ENCODE measurements around the gene MSH6.

The MSH6 gene

DNA sequence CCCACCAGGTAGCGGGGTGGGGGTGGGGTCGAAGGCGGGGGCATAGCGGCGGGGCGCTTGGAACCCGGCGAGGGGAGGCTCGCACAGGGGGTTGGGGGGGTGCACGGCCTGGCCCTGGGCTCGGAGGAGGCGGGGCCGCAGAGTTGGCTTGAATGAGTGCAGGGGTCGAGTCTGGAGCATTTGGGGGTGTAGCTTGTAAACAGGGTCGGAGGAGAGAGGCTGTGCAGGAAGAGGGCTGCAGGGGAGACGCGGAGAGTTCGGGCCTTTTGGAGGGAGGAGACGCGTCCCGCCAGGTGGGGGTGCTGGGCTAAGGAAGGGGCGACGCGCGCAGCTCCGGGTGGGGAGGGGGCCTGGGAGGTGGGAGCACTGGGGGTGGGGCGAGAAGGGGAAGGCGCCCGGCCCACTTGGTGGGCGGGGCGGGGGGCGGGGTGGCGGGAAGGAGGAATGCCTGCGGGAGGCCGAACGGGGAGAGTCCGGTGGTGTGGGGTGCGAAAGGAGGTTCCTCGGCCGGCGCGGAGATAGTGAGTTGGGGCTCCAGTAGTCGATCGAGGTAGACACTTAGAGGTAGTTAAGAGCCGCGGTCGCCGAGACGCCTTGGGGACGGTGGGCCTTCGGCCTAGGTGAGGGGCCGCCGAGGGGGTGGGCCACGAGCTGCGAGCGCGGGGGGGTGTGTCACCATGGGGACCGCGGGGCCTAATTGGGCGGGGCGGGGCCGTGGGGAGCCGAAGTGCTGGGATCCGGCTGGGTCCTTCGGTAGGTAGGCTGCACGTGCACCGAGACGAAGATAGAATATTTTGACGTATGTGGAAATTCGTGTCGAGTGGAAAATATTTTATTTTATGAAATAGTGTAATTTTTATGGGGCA lies 774 bp downstream of the MSH6 start:
- DNase-seq (ENCODE audit: low spot score) = peak; percentile 69

GRCh38 chr2:47784352-47784851 lies 1.5 kb downstream of the MSH6 start:
- no peak for DNase-seq (ENCODE audit: low spot score)

- DNase-seq (ENCODE audit: low spot score) = no peak
Observed at GRCh38 chr2:47785986-47786385, 3.0 kb downstream of the MSH6 start.

DNA sequence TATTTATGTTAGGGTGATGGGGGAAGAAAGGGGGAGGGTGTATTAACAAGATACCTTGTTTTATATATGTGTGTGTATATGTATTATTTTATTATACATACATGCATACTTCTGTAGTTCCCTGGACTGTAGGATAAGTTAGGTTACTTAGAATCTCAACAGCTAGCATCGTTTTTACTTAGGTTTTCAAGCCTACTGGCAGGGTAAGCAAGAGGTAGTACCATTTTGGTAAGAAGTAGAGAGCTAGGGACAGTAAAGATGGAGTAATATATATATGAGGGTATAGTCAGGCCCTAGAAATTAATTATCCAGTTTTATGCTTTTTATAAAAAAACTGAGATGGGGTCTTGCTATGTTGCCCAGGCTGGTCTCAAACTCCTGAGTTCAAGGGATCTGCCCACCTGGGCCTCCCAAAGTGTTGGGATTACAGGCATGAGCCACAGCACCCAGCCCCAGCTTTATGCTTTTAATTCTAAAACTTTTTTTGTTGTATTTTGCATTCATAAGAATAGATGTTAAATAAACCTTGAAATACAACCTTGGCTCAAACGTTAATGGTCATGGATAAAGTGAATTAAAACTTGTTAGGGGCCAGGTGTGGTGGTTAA lies 13.2 kb downstream of the MSH6 start:
- DNase-seq (ENCODE audit: low spot score) = no peak

DNA sequence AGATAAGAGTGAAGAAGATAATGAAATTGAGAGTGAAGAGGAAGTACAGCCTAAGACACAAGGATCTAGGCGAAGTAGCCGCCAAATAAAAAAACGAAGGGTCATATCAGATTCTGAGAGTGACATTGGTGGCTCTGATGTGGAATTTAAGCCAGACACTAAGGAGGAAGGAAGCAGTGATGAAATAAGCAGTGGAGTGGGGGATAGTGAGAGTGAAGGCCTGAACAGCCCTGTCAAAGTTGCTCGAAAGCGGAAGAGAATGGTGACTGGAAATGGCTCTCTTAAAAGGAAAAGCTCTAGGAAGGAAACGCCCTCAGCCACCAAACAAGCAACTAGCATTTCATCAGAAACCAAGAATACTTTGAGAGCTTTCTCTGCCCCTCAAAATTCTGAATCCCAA lies 15.7 kb downstream of the MSH6 start:
- no peak for DNase-seq (ENCODE audit: low spot score)

DNA sequence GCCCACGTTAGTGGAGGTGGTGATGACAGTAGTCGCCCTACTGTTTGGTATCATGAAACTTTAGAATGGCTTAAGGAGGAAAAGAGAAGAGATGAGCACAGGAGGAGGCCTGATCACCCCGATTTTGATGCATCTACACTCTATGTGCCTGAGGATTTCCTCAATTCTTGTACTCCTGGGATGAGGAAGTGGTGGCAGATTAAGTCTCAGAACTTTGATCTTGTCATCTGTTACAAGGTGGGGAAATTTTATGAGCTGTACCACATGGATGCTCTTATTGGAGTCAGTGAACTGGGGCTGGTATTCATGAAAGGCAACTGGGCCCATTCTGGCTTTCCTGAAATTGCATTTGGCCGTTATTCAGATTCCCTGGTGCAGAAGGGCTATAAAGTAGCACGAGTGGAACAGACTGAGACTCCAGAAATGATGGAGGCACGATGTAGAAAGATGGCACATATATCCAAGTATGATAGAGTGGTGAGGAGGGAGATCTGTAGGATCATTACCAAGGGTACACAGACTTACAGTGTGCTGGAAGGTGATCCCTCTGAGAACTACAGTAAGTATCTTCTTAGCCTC lies 16.2 kb downstream of the MSH6 start:
- no peak for DNase-seq (ENCODE audit: low spot score)

DNA sequence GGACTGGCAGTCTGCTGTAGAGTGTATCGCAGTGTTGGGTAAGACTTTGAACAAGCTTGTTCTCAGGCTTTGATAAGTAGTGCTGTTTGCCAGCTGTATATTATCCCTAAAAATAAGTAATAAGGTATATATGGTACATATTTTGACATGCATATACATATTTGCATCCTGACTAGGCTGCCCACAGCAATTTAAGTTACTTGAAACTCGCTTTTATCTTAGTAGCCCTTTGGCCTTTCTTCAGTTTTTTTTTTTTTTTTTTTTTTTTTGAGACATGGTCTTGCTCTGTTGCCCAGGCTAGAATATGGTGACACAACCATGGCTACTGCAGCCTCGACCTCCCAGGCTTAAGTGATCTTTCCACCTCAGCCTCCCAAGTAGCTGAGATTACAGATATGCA lies 18.2 kb downstream of the MSH6 start:
- DNase-seq (ENCODE audit: low spot score) = no peak

DNA sequence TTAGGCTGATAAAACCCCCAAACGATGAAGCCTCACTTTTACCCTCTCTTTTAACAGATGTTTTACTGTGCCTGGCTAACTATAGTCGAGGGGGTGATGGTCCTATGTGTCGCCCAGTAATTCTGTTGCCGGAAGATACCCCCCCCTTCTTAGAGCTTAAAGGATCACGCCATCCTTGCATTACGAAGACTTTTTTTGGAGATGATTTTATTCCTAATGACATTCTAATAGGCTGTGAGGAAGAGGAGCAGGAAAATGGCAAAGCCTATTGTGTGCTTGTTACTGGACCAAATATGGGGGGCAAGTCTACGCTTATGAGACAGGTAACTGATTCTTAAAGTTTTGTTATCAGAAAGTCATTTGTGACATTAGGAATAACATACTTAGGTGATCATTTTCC lies 20.4 kb downstream of the MSH6 start:
- DNase-seq (ENCODE audit: low spot score) = no peak

- no peak for DNase-seq (ENCODE audit: low spot score)
Observed at GRCh38 chr2:47803770-47804169, 20.8 kb downstream of the MSH6 start.

DNA sequence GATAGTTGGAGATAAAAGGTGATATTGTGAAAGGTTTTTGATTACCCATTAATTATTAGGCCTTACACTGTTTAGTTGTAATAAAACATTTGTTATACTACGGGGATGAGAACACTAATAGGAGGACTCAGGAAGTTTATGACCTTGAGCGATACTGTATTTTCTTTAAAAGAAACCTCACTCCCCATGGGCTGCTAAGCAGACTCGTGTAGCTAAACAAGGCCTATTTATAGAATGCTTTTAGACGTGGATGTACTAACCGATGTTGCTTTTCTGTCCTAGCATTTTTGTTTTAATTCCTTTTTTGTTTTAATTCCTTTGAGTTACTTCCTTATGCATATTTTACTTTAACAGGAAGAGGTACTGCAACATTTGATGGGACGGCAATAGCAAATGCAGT lies 22.9 kb downstream of the MSH6 start:
- DNase-seq (ENCODE audit: low spot score) = no peak

GRCh38 chr2:47808614-47809013 lies 25.7 kb downstream of the MSH6 start:
- DNase-seq (ENCODE audit: low spot score) = no peak

GRCh38 chr2:47809903-47810302 lies 27.0 kb downstream of the MSH6 start:
- no peak for DNase-seq (ENCODE audit: low spot score)

- no peak for DNase-seq (ENCODE audit: low spot score)
Observed at GRCh38 chr2:47810850-47811249, 27.9 kb downstream of the MSH6 start.

DNA sequence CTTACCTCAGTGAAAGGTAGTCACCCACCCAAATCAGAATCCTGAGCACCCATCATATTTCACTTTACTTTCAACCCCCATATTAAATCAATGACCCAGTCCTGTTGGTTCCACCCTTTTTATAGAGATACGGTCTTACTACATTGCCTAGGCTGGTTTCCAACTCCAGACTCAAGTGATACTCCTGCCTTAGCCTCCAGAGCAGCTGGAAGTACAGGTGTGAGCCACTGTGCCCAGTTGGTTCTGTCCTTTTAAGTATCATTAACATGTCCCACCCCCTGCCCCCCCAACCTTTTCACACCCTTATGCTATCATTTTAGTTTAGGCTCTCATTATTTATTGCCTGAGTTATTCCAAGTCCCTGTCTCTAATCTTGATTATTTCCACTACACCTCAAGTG lies 28.7 kb downstream of the MSH6 start:
- DNase-seq (ENCODE audit: low spot score) = no peak

- DNase-seq (ENCODE audit: low spot score) = no peak
Observed at GRCh38 chr2:47815764-47816163, 32.8 kb downstream of the MSH6 start.

DNA sequence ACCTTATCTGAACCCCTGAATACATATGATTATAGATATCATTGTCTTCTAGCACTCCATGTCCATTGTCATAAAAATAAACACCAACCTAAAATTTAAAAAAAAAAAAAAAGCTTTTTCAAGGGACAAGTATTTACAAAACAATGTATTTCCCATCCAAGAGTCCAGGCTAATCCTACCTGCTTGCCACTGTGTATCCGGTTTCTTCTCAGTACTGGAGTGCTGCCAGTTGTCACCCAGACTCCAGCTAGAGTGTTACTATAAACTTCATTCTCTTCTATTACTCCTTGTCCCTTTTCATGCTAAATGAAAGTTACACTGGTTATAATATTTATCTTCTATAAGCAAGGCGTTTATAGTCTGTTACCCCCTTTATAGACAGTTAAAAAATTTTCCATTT lies 35.8 kb downstream of the MSH6 start:
- no peak for DNase-seq (ENCODE audit: low spot score)

DNA sequence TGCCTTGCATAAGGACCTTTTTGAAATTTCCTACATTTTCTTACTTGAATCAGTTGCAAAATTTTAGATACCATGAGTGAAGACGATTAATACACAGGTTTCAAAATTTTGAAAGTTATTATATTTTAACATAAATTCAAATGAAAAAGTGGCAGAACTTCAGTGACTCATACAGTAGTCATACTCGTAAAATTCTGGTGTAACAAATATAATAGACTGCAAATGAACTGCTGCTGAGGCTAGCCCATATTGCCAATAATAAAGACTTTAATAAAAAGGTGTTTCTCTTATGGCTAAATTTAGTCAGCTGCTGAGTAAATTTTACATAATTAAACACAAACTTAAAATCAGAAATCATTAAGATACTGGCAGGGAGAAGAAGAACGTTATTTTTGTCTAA lies 36.9 kb downstream of the MSH6 start:
- no peak for DNase-seq (ENCODE audit: low spot score)

DNA sequence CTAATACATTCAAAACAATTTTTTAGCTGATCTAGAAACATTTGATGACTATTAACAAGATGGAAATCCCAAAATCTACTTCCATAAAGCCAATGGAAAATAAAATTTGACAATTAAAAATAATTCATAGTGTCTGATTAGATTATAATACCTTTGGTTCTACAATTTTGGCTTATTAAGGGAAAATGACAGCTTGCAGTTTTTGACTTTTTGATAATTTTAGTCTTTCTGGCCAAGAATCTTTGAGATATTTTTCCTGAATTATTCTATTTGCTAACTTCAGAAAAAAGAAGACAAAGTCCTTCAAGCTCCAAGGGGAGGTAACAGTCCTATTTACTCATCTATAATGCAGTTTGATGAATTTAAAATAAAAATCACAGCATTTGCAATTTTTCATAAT lies 39.6 kb downstream of the MSH6 start:
- no peak for DNase-seq (ENCODE audit: low spot score)

DNA sequence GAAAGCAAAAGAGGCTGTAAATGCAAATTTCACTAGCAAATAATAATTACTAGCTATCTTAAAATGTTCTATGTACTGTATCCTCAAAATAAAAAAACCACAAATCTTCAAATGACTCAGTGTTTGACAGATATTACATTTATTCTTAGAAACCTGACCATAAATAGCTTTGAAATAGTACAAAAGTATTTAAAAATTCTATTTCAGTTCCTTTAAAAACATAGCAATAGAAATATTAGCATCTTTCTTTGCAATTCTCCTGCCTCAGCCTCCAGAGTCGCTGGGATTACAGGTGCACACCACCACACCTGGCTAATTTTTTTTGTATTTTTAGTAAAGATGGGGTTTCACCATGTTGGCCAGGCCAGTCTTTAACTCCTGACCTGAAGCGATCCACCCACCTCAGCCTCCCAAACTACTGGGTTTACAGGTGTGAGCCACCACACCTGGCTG lies 50.6 kb downstream of the MSH6 start:
- DNase-seq (ENCODE audit: low spot score) = no peak

GRCh38 chr2:47838249-47838648 lies 55.3 kb downstream of the MSH6 start:
- DNase-seq (ENCODE audit: low spot score) = no peak

- no peak for DNase-seq (ENCODE audit: low spot score)
Observed at GRCh38 chr2:47838686-47839085, 55.7 kb downstream of the MSH6 start.

DNA sequence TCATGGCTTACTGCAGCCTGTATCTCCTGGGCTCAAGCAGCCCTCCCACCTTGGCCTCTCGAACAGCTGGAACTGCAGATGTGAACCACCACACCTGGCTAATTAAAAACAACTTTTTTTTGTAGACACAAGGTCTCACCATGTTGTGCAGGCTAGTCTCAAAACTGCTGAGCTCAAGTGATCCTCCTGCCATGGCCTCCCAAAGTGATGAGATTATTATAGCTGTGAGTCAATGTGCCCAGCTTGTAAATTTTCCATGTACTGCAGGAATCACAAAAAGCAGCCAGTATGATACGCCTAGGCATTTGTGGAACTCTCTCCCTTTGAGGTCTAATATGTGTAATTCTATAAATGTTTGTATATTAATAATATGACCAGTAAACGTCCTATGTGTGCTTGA lies 59.9 kb downstream of the MSH6 start:
- no peak for DNase-seq (ENCODE audit: low spot score)

GRCh38 chr2:47843407-47843806 lies 60.5 kb downstream of the MSH6 start:
- no peak for DNase-seq (ENCODE audit: low spot score)

Measured in hepatic stellate cell (primary cell).